K562 (cell line): ENCODE results near the gene RIN3. TPM values are rescaled to one million over a fixed set of nuclear protein-coding genes. Genes with fewer than 3 reads are reported as not detected.

Experiments
- ATAC-seq: fragments of 200-7000 bp; cut with Tn5 transposase; 3 replicates; pipeline ENCODE4 v1.9.1; 2020; ENCODE audit warnings: moderate library complexity
- BruUV-seq: library from RNA; stranded (reverse); fragments of 400-500 nt; replicated peaks from 2 replicates; lab custom pipeline; 2021; lab: Mats Ljungman, UMichigan
- CTCF ChIA-PET: fragments of 300-600 bp; formaldehyde crosslinking; extraction: SDS; loops from one replicate; lab custom pipeline; 2021; ENCODE audit warnings: low intra/inter-chr PET ratio; lab: Yijun Ruan, JAX
- POLR2A ChIA-PET: fragments of 300-600, 350-650 bp; sonication (Branson Sonifier 250); formaldehyde crosslinking; extraction: SDS; loops from one replicate; lab custom pipeline; 2021; ENCODE audit warnings: antibody characterized with exemption, inconsistent platforms; lab: Yijun Ruan, JAX
- DNase-seq, 4 experiments: peaks; one replicate each; pipeline versions ENCODE4 v3.0.0 to v3.0.0-alpha.2; 2011 to 2018; ENCODE audit warnings: low spot score in 3 of 4, mixed read lengths in 3 of 4; ENCODE audit errors: extremely low read depth in 1 of 4
- FAIRE-seq: peaks from 2 replicates; lab custom pipeline; 2011; peaks lifted over from hg19 to GRCh38; lab: Jason Lieb, UNC
- H2AFZ ChIP-seq: 2 replicates; pipeline ENCODE4 v1.6.0; 2011; ENCODE audit warnings: low read depth, low read length, control low read depth, inconsistent platforms
- H3K27ac ChIP-seq: fragments of 200-600 bp; 3 replicates; pipeline ENCODE4 v1.8.0; 2011; ENCODE audit warnings: low read depth, mild to moderate bottlenecking, control low read depth, inconsistent platforms, low read length, moderate library complexity, mixed read lengths; ENCODE audit errors: extremely low read depth
- H3K27me3 ChIP-seq, 2 experiments: fragments of 300-600 bp in 1 of 2; 2 replicates in 1 of 2; 3 replicates in 1 of 2; pipeline versions ENCODE4 v1.6.0 to v1.8.0; 2011; ENCODE audit warnings: inconsistent platforms in 2 of 2, low read length in 2 of 2, mild to moderate bottlenecking in 1 of 2, mixed read lengths in 1 of 2, moderate library complexity in 1 of 2; ENCODE audit not compliant: control insufficient read depth in 2 of 2, insufficient read depth in 2 of 2
- H3K36me3 ChIP-seq: fragments of 300-600 bp; 3 replicates; pipeline ENCODE4 v1.8.0; 2011; ENCODE audit warnings: mild to moderate bottlenecking, low read length, inconsistent platforms; ENCODE audit not compliant: control insufficient read depth, insufficient read depth
- H3K4me1 ChIP-seq, 2 experiments: fragments of 200-600 bp in 1 of 2; replicated peaks in 1 of 2; 2 replicates in 1 of 2; 3 replicates in 1 of 2; pipeline versions ENCODE4 v1.5.1 to v1.8.0; 2011; ENCODE audit warnings: inconsistent platforms in 2 of 2, low read length in 2 of 2, mild to moderate bottlenecking in 1 of 2, mixed read lengths in 1 of 2, moderate library complexity in 1 of 2; ENCODE audit not compliant: control insufficient read depth in 2 of 2, insufficient read depth in 2 of 2
- H3K4me2 ChIP-seq: 2 replicates; pipeline ENCODE4 v1.6.1; 2011; ENCODE audit warnings: low read length, control low read depth, inconsistent platforms, mixed read lengths; ENCODE audit not compliant: insufficient read depth
- H3K4me3 ChIP-seq: fragments of 200-600 bp; sonication (generic), shearing (Covaris generic); 2 replicates; pipeline ENCODE4 v1.5.1; 2016; ENCODE audit warnings: control low read depth, inconsistent platforms
- H3K79me2 ChIP-seq: fragments of 200-600 bp; 3 replicates; pipeline ENCODE4 v1.8.0; 2011; ENCODE audit warnings: low read length, inconsistent platforms; ENCODE audit not compliant: control insufficient read depth, insufficient read depth
- H3K9ac ChIP-seq, 2 experiments: 2 replicates each; pipeline versions ENCODE4 v1.6.0 to v1.6.1; 2011; ENCODE audit warnings: low read depth in 2 of 2, low read length in 2 of 2, control low read depth in 1 of 2, inconsistent platforms in 1 of 2, mild to moderate bottlenecking in 1 of 2, mixed read lengths in 1 of 2; ENCODE audit not compliant: insufficient read depth in 1 of 2
- H3K9me1 ChIP-seq: one replicate; pipeline ENCODE4 v1.6.0; 2011; ENCODE audit warnings: inconsistent platforms, mild to moderate bottlenecking, low read length, moderate library complexity; ENCODE audit not compliant: control insufficient read depth, insufficient read depth
- H3K9me3 ChIP-seq: replicated peaks from 2 replicates; pipeline ENCODE4 v1.5.1; 2011; ENCODE audit warnings: low read depth, low read length, inconsistent platforms; ENCODE audit not compliant: control insufficient read depth, insufficient read depth
- H4K20me1 ChIP-seq: replicated peaks from 2 replicates; pipeline ENCODE4 v1.6.1; 2011; ENCODE audit warnings: low read length, inconsistent platforms, mixed read lengths; ENCODE audit not compliant: control insufficient read depth, insufficient read depth
- CXXC5 ChIP-seq: fragments of 250-450 bp; sonication (Bioruptor Pico); IDR thresholded peaks from 2 replicates; pipeline ENCODE4 v1.8.0; 2022; ENCODE audit warnings: inconsistent platforms, mild to moderate bottlenecking, moderate library complexity
- ELF4 ChIP-seq: fragments of 450-650 bp; formaldehyde crosslinking; IDR thresholded peaks from 2 replicates; pipeline ENCODE4 v1.4.0; 2022; ENCODE audit warnings: missing genetic modification characterization
- ETV1 ChIP-seq: fragments of 450-650 bp; conservative IDR thresholded peaks from 2 replicates; pipeline ENCODE4 v1.6.1; 2016; ENCODE audit warnings: missing genetic modification characterization, control low read depth, low read depth, missing compliant biosample characterization
- NBN ChIP-seq: fragments of 450-650 bp; IDR thresholded peaks from 2 replicates; pipeline ENCODE4 v1.6.1; 2016; ENCODE audit warnings: low read depth, mild to moderate bottlenecking
- PRMT5 ChIP-seq: sonication (generic); formaldehyde crosslinking; IDR thresholded peaks from 2 replicates; pipeline ENCODE4 v1.5.0; 2020; ENCODE audit warnings: missing genetic modification reagents
- PTBP1 ChIP-seq: fragments of 200-400 bp; formaldehyde crosslinking; IDR thresholded peaks from 2 replicates; pipeline ENCODE4 v1.6.1; 2017; ENCODE audit warnings: low read depth, low read length
- SAP30 ChIP-seq: fragments of 200-600 bp; sonication (generic); IDR thresholded peaks from 2 replicates; pipeline ENCODE4 v1.6.1; 2012; ENCODE audit warnings: borderline replicate concordance, low read depth, mild to moderate bottlenecking, moderate library complexity, low read length, control low read depth, inconsistent platforms; ENCODE audit not compliant: insufficient read depth, poor library complexity, severe bottlenecking
- ZBTB1 ChIP-seq: sonication (generic); formaldehyde crosslinking; IDR thresholded peaks from 2 replicates; pipeline ENCODE4 v1.8.1; 2023; ENCODE audit warnings: missing genetic modification reagents, low read depth, mild to moderate bottlenecking, borderline replicate concordance
- ZBTB7A ChIP-seq: IDR thresholded peaks from 2 replicates; pipeline ENCODE4 v1.6.1; 2011; ENCODE audit warnings: low read depth, mild to moderate bottlenecking, low read length, moderate library complexity, borderline replicate concordance; ENCODE audit not compliant: control insufficient read depth
- ZFP36 ChIP-seq: fragments of 150-350 bp; IDR thresholded peaks from 2 replicates; pipeline ENCODE4 v1.6.1; 2018; ENCODE audit warnings: low read length, low read depth; ENCODE audit not compliant: partially characterized antibody
- ZNF175 ChIP-seq: fragments of 200-800 bp; sonication (Bioruptor generic); IDR thresholded peaks from 2 replicates; pipeline ENCODE4 v1.6.1; 2016; ENCODE audit warnings: low read depth, mild to moderate bottlenecking, missing genetic modification characterization, missing compliant biosample characterization
- WGBS: fragments of 100-300 bp; shearing (Covaris generic); methylation state at CpG from one replicate; pipeline ENCODE4 v1.1.6; 2016; ENCODE audit warnings: low coverage, mixed read lengths; ENCODE audit not compliant: insufficient coverage; ENCODE audit errors: missing lambda C conversion rate; 5-methylcytosine and 5-hydroxymethylcytosine counted together
- in situ Hi-C: fragments of 300-500 bp; cut with MboI; formaldehyde crosslinking; loops from 4 replicates; pipeline ENCODE4 v1.15.0; 2018; ENCODE audit warnings: inconsistent platforms, mixed read lengths
- intact Hi-C: fragments of 100-400 bp; cut with micrococcal nuclease; formaldehyde crosslinking; loops from 2 replicates; pipeline ENCODE4 v1.14.2; 2022
- polyA plus RNA-seq, 8 experiments: library from polyadenylated mRNA; depleted of rRNA in 4 of 8; stranded (reverse) in 5 of 8; unstranded in 3 of 8; fragments of >200 nt; fragmentation: Nextera tagmentation in 2 of 8; fragmentation: Illumina TruSeq in 1 of 8; extraction: Ambion mirVana in 2 of 8; extraction: Trizol in 1 of 8; gene quantifications; 2 replicates each; pipeline versions ENCODE4 v1.2.1 to v1.2.3, GENCODE V29; 2011 to 2014; ENCODE audit warnings: inconsistent platforms in 1 of 8, missing spikeins in 1 of 8
- total RNA-seq, 7 experiments: library from RNA; depleted of rRNA in 6 of 7; stranded (reverse); fragments of >200 nt in 6 of 7; fragmentation: Illumina TruSeq in 2 of 7; extraction: Trizol in 2 of 7; gene quantifications; 2 replicates each; pipeline versions ENCODE4 v1.2.1 to v1.2.3, GENCODE V29; 2011 to 2021; ENCODE audit warnings: low replicate concordance in 1 of 7
- TF ChIP-seq, protein P1 (sequence below): fragments of 450-650 bp; IDR thresholded peaks from 2 replicates; pipeline ENCODE4 v1.6.1; 2016; ENCODE audit warnings: borderline replicate concordance
- TF ChIP-seq, protein P2 (sequence below): IDR thresholded peaks from 2 replicates; pipeline ENCODE4 v1.6.1; 2012; ENCODE audit warnings: low read depth, low read length, improper control_type of control experiment, borderline replicate concordance
- TF ChIP-seq, protein P3 (sequence below), 2 experiments: IDR thresholded peaks; 2 replicates each; pipeline ENCODE4 v1.6.1; 2012; ENCODE audit warnings: improper control_type of control experiment in 2 of 2, low read depth in 2 of 2, low read length in 2 of 2, borderline replicate concordance in 1 of 2
- TF ChIP-seq, protein P4 (sequence below): fragments of 250-450 bp; sonication (Bioruptor Pico); IDR thresholded peaks from 2 replicates; pipeline ENCODE4 v1.8.0; 2021; ENCODE audit warnings: borderline replicate concordance, mild to moderate bottlenecking, moderate library complexity; ENCODE audit not compliant: poor library complexity, severe bottlenecking

Gene RIN3
- total and polyA plus RNA-seq, 9 of the 15 experiments (the other 6 are each of a cell fraction or from before 2014, with no cell fraction given) = 0.01 to 0.49 (median 0.08) TPM; not detected in 5

DNA sequence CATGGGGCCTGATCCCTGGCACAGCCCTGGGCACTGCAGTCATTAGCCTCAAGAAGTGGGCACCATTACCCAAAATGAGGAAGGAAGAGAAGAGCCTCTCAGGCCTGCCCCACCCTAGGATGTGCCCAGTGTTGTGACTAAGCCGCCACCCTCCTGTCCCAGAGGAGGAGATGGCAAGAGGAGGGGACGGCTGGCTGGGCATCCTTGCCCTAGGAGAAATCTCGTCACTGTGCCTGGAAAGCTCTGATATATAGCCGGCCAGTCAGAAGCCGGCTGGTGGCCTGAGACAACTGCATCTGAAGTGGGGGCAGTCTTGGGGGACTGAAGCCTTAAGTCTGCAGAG, 119.7 kb downstream of the RIN3 start:
- in situ Hi-C loops = no loop called here
- no peak overlapping the region for H3K27ac ChIP-seq
- no peaks in the 10 kb centered on the region for H3K9me1 ChIP-seq
- intact Hi-C loops = no loop called here
- no peaks in the 10 kb centered on the region for H3K4me1 ChIP-seq
- ChIA-PET POLR2A (no interaction called here), CTCF (no interaction called here)
- H2AFZ ChIP-seq = no peak overlapping the region
- H3K36me3 ChIP-seq = no peaks in the 10 kb centered on the region
- no peak for FAIRE-seq
- H3K9ac ChIP-seq = no peak overlapping the region
- no peak overlapping the region for H3K4me3 ChIP-seq
- no peaks in the 10 kb centered on the region for H3K9me3 ChIP-seq
- no peak for TF ChIP-seq ELF4 (CRISPR knock-in tag)
- TF ChIP-seq PRMT5 (CRISPR knock-in tag) = no peak
- TF ChIP-seq, protein P1, sequence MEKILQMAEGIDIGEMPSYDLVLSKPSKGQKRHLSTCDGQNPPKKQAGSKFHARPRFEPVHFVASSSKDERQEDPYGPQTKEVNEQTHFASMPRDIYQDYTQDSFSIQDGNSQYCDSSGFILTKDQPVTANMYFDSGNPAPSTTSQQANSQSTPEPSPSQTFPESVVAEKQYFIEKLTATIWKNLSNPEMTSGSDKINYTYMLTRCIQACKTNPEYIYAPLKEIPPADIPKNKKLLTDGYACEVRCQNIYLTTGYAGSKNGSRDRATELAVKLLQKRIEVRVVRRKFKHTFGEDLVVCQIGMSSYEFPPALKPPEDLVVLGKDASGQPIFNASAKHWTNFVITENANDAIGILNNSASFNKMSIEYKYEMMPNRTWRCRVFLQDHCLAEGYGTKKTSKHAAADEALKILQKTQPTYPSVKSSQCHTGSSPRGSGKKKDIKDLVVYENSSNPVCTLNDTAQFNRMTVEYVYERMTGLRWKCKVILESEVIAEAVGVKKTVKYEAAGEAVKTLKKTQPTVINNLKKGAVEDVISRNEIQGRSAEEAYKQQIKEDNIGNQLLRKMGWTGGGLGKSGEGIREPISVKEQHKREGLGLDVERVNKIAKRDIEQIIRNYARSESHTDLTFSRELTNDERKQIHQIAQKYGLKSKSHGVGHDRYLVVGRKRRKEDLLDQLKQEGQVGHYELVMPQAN = no peak
- TF ChIP-seq SAP30 = no peak
- TF ChIP-seq, protein P2, sequence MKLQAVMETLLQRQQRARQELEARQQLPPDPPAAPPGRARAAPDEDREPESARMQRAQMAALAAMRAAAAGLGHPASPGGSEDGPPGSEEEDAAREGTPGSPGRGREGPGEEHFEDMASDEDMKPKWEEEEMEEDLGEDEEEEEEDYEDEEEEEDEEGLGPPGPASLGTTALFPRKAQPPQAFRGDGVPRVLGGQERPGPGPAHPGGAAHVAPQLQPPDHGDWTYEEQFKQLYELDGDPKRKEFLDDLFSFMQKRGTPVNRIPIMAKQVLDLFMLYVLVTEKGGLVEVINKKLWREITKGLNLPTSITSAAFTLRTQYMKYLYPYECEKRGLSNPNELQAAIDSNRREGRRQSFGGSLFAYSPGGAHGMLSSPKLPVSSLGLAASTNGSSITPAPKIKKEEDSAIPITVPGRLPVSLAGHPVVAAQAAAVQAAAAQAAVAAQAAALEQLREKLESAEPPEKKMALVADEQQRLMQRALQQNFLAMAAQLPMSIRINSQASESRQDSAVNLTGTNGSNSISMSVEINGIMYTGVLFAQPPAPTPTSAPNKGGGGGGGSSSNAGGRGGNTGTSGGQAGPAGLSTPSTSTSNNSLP = no peak
- TF ChIP-seq, protein P3, sequence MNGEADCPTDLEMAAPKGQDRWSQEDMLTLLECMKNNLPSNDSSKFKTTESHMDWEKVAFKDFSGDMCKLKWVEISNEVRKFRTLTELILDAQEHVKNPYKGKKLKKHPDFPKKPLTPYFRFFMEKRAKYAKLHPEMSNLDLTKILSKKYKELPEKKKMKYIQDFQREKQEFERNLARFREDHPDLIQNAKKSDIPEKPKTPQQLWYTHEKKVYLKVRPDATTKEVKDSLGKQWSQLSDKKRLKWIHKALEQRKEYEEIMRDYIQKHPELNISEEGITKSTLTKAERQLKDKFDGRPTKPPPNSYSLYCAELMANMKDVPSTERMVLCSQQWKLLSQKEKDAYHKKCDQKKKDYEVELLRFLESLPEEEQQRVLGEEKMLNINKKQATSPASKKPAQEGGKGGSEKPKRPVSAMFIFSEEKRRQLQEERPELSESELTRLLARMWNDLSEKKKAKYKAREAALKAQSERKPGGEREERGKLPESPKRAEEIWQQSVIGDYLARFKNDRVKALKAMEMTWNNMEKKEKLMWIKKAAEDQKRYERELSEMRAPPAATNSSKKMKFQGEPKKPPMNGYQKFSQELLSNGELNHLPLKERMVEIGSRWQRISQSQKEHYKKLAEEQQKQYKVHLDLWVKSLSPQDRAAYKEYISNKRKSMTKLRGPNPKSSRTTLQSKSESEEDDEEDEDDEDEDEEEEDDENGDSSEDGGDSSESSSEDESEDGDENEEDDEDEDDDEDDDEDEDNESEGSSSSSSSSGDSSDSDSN (IDR thresholded peaks at IDR 0.05; ENCODE audit: borderline replicate concordance in 1 of 2, low read depth in 2 of 2, low read length in 2 of 2) = no peak
- TF ChIP-seq ETV1 (tag) = no peak
- no peak for TF ChIP-seq PTBP1
- TF ChIP-seq ZBTB7A = no peak
- TF ChIP-seq, protein P4, sequence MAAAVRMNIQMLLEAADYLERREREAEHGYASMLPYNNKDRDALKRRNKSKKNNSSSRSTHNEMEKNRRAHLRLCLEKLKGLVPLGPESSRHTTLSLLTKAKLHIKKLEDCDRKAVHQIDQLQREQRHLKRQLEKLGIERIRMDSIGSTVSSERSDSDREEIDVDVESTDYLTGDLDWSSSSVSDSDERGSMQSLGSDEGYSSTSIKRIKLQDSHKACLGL (CRISPR knock-in tag) = no peak
- TF ChIP-seq ZNF175 (CRISPR knock-in tag) = no peak
- TF ChIP-seq CXXC5 (CRISPR knock-in tag) = no peak
- TF ChIP-seq ZBTB1 (CRISPR knock-in tag) = no peak
- no peak for TF ChIP-seq NBN
- no peak for TF ChIP-seq ZFP36
- BruUV-seq = no TSS peak
- no peak for DNase-seq
- H3K79me2 ChIP-seq = no peaks in the 10 kb centered on the region
- no peak overlapping the region for H3K4me2 ChIP-seq
- H3K27me3 ChIP-seq = peaks cover 0 to 13% of the 10 kb centered on the region in 2 experiments; a peak in 2 of 5 replicates
- 0% methylated on average over 3 of the region's 5 CpGs for WGBS
- H4K20me1 ChIP-seq = no peaks in the 10 kb centered on the region
- ATAC-seq = no peak
